RWPE2 (cell line): ENCODE measurements around the gene PPP2R5C.

Experiments
- ATAC-seq: fragments of 200-7000 bp; cut with Tn5 transposase; 3 replicates; pipeline ENCODE4 v1.9.1; 2021; ENCODE audit warnings: low read depth
- DNase-seq: peaks from one replicate; pipeline ENCODE4 v3.0.0-alpha.2; 2020; ENCODE audit warnings: low spot score
- H3K27ac ChIP-seq: fragments of 450-650 bp; 2 replicates; pipeline ENCODE4 v1.5.1; 2017; ENCODE audit warnings: mild to moderate bottlenecking; ENCODE audit not compliant: poor library complexity, severe bottlenecking
- H3K27me3 ChIP-seq: fragments of 250-450 bp; sonication (Bioruptor Pico); 2 replicates; pipeline ENCODE4 v1.5.1; 2021; ENCODE audit warnings: mild to moderate bottlenecking, moderate library complexity; ENCODE audit not compliant: insufficient read depth, poor library complexity, severe bottlenecking
- H3K36me3 ChIP-seq: fragments of 250-450 bp; sonication (Bioruptor Pico); 2 replicates; pipeline ENCODE4 v1.5.1; 2020; ENCODE audit warnings: low read depth, mild to moderate bottlenecking, moderate library complexity
- H3K4me1 ChIP-seq: fragments of 250-450 bp; sonication (Bioruptor Pico); 2 replicates; pipeline ENCODE4 v1.5.1; 2021; ENCODE audit warnings: mild to moderate bottlenecking, moderate library complexity; ENCODE audit not compliant: insufficient read depth, poor library complexity, severe bottlenecking
- H3K4me3 ChIP-seq: fragments of 250-450 bp; sonication (Bioruptor Pico); 2 replicates; pipeline ENCODE4 v1.5.1; 2021; ENCODE audit warnings: mild to moderate bottlenecking, moderate library complexity; ENCODE audit not compliant: severe bottlenecking
- H3K9me3 ChIP-seq: fragments of 250-450 bp; sonication (Bioruptor Pico); 2 replicates; pipeline ENCODE4 v1.5.1; 2021; ENCODE audit warnings: mild to moderate bottlenecking, moderate library complexity; ENCODE audit not compliant: severe bottlenecking
- CTCF ChIP-seq: fragments of 450-650 bp; IDR thresholded peaks from one replicate; pipeline ENCODE4 v1.5.1; 2017; ENCODE audit warnings: mild to moderate bottlenecking, moderate library complexity; ENCODE audit not compliant: poor library complexity, severe bottlenecking

PPP2R5C gene

GRCh38 chr14:101920271-101920670 is 158.8 kb downstream of the PPP2R5C start:
- Histone ChIP-seq H3K27ac (no peak overlapping the region), H3K4me1 (no peaks in the 10 kb centered on the region), H3K36me3 (peaks cover 13% of the 10 kb centered on the region), H3K27me3 (no peaks in the 10 kb centered on the region), H3K9me3 (no peaks in the 10 kb centered on the region), H3K4me3 (no peak overlapping the region)
- DNase-seq: no peak
- no peak for ATAC-seq
- no peak for TF ChIP-seq CTCF

- DNase-seq (no peak), ATAC-seq (no peak)
- Histone ChIP-seq H3K36me3 (peaks cover 16% of the 10 kb centered on the region), H3K4me3 (no peak overlapping the region), H3K27ac (no peak overlapping the region), H3K9me3 (no peaks in the 10 kb centered on the region), H3K27me3 (no peaks in the 10 kb centered on the region), H3K4me1 (no peaks in the 10 kb centered on the region)
- TF ChIP-seq CTCF: no peak
These were observed 161.4 kb downstream of the PPP2R5C start for GRCh38 chr14:101922866-101923265.

GRCh38 chr14:101925152-101925551 is 163.6 kb downstream of the PPP2R5C start:
- Histone ChIP-seq H3K4me3 (no peak overlapping the region), H3K4me1 (no peaks in the 10 kb centered on the region), H3K27me3 (no peaks in the 10 kb centered on the region), H3K27ac (no peak overlapping the region), H3K36me3 (peaks cover 11% of the 10 kb centered on the region; the same call in 1 of the 2 replicates), H3K9me3 (no peaks in the 10 kb centered on the region)
- no peak for ATAC-seq
- no peak for DNase-seq
- TF ChIP-seq CTCF: no peak

- no peak for ATAC-seq
These were observed 164.6 kb downstream of the PPP2R5C start for GRCh38 chr14:101926085-101926484.

More at GRCh38 chr14:101926085-101926484, 164.6 kb downstream of the PPP2R5C start:
- Histone ChIP-seq H3K36me3 (peaks cover 11% of the 10 kb centered on the region; the same call in 1 of the 2 replicates), H3K9me3 (no peaks in the 10 kb centered on the region), H3K4me1 (no peaks in the 10 kb centered on the region), H3K27me3 (no peaks in the 10 kb centered on the region), H3K4me3 (no peak overlapping the region), H3K27ac (no peak overlapping the region)
- DNase-seq: no peak
- no peak for TF ChIP-seq CTCF
